HuH-7 (cell line): ENCODE results near the gene ANG.
"Not testable (repeated sequence)": the region's sequence is repeated elsewhere in the genome, so short reads cannot be mapped to it uniquely, and the experiment has no call there.

Experiments used
- DNase-seq: peaks from one replicate; pipeline ENCODE4 v3.0.0; 2011; ENCODE audit warnings: low spot score

The ANG gene

GRCh38 chr14:20699931-20700330 is 11.4 kb downstream of the ANG start:
- no peak for DNase-seq

DNA sequence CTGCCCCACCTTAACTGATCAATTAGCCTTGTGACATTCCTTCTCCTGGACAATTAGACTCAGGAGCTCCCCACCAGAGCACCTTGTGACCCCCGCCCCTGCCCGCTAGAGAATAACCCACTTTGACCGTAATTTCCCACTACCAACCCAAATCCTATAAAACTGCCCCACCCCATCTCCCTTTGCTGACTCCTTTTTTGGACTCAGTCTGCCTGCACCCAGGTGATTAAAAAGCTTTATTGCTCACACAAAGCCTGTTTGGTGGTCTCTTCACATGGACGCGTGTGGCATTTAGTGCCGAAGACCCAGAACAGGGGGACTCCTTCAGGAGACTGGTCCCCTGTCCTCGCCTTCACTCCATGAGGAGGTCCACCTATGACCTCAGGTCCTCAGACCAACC is 12.4 kb downstream of the ANG start:
- not testable (repeated sequence) for DNase-seq

DNA sequence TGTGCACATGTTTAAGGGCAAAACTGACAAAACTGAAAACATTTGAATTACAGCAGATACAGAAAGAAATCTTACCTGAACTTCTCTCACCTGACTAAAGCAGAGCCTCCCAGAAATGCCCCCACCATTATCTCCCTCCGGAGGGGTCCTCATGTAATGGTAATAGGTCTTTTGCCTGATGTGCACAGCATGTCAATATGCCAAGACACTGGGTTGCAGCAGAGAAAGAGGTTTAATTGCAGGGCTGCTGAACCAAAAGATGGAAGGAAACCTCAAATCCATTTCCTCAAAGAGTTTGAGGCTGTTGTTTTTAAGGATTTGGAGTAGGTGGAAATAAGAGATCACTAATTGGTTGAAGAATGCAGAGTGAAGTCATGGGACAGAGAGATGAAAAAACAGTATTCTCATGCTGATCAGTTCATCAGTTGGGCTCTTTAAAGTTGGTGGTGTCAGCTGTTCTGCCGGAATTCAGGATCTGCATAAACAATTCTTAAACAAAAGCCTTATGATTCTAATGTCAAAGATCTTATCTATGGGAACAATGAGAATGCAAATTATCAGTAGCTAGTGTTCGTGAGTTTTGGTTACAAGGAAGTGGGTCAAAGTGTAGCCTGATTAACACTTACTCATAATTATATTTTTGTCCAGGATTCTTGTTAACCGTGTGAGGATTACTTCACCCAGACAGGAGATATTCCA is 18.2 kb downstream of the ANG start:
- DNase-seq = no peak

DNA sequence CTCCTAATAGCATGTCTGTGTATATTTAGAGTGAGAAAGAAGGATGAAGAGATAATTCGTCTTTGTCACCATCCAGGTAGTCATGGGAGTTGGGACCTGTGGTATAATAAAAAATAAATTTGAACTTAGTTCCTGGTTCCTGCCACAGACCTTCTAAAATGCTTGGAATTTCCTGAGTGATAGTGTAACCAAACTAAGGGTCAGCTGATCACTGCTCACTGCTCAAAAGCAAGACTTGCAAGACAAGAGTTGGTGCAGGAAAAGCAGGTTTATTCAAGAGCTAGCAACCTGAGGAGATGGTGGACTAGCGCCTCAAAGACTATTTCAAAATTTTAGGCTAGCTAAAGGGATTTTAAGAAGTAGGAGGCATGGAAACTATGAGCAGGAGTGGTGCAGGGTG is 19.1 kb downstream of the ANG start:
- DNase-seq = no peak

DNA sequence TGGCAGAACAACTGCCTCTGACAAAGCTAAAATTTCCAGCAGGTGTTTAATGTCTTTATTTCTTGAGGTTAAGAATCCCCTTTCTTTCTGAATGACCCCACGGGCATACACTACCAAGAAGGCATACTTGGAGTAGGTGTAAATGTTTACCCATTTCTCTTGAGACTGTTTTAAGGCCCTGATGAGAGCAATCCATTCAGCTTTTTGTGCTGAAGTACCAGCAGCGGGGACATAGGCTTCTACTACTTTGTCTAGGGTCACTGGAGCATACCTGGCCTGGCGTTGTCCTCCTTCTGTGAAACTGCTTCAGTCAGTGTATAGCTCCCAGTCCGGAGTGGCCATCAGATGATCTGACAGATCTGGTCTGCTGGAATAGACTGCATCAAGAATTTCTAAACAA is 22.7 kb downstream of the ANG start:
- DNase-seq = no peak

DNA sequence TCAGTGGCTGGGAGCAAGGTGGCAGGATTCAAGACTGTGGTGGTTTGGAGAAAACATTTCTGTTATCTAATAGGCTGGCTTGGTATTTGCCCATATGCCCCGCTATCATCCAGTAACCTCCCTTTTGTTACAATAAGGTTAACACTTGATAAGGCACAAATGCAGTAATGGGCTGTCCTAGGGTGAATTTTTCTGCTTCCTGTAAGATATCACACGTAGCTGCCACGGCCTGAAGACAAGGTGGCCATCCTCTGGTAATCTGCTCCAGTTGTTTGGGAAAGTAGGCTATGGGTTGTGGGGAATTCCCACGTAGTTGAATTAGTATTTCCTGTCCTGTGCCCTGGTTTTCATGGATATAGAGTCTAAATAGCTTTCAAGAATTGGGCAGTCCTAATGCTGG is 23.1 kb downstream of the ANG start:
- DNase-seq = no peak

- DNase-seq = no peak
These were observed 24.3 kb downstream of the ANG start for GRCh38 chr14:20712904-20713303.

DNA sequence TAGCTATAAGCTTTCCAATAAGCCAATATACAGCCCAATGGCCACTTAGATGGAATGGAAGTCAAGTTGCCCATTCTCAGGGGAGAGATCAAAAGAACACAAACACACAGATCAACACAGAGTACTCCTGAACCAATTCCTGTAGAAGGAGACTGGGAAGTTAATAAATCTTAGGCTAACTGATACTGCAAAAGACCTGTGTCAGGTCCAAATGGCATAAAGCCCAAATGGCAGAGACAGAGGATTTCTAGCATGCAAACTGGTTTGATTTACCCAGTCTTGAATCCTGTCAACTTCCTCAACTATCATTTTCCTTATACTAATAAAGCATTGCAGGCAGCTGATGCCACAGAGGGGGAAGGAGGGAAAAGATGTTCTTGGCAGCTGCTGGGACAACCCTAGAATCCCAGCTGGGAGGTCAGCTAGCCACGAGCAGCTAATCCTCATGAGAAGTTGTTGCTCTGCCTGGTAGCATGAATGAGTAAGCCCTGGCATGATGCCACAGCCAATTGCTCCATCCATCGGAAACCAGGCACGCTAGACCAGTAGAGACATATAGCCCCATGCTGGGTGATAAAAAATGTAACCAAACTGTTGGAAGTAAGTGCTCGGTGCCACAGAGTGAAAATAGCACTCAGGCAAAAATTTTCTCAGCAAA is 26.2 kb downstream of the ANG start:
- DNase-seq = no peak

DNA sequence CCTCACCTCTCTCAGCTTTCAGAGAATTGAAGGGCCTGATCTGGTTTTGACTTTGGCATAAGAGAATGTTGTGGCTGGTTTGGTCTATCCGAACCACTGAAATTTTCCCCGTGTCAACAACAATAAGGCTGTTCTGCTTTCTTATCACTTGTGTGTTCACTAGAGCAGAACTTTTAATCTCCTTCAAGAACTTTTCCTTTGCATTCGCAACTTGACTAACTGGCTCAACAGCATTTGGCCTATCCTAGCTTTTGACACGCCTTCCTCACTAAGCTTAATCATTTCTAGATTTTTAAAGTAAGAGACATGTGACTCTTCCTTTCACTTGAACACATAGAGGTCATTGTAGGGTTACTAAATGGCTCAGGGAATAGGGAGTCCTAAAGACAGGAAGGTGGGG is 31.2 kb downstream of the ANG start:
- DNase-seq = no peak

DNA sequence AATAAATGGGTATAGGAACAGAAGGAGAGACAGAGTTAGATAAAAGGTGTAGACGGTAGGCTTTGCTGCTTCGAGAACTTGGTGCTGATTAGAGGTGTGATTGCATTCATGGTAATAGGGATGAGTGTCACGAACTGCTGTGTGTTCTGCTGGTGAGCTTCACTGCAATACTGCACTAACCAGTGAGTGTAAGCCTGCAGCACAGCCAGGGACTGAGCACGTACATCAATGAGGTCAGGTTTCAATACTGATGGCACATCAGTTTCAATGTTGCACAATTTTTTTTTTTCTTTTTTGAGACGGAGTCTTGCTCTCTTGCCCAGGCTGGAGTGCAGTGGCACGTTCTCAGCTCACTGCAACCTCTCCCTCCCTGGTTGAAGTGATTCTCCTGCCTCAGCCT is 32.2 kb downstream of the ANG start:
- no peak for DNase-seq

DNA sequence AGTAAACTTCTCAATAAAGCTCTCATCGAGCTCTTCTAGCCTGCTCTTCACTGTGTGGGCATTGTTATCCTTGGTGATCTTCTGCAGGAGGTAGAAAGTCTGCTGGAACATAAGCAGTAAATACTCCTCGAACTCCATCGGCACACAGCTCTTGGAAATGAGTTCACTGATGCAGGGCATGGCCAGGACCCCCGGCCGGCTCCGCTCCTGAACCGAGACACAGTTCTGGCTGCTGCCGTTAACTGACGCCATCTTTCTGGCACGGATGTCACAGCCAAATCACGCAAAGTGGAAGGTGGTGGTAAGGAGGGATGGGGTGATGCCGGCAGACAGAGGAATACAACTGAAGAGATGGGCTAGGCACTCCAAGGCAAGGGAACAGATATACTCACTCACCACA is 33.5 kb downstream of the ANG start:
- no peak for DNase-seq

GRCh38 chr14:20723488-20723887 is 34.9 kb downstream of the ANG start:
- DNase-seq = no peak

GRCh38 chr14:20726121-20726520 is 37.6 kb downstream of the ANG start:
- DNase-seq = not testable (repeated sequence)

DNA sequence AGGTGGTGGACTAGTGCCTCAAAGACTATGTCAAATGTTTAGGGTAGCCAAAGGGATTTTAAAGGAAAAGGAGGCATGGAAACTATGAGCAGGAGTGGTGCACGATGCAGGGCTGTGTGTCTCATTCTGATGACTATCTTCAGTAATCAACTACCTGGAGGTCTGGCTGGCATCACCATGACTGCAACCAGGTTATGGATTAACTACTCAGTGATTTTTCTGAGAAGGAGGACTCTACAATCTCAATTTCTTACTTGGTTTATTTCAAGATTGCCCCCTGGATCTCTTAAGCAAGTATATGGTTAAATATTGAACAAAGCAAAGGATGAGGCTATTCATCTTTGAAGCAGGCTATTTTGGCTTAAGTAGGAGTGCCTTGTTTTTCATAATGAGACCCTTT is 38.0 kb downstream of the ANG start:
- no peak for DNase-seq

DNA sequence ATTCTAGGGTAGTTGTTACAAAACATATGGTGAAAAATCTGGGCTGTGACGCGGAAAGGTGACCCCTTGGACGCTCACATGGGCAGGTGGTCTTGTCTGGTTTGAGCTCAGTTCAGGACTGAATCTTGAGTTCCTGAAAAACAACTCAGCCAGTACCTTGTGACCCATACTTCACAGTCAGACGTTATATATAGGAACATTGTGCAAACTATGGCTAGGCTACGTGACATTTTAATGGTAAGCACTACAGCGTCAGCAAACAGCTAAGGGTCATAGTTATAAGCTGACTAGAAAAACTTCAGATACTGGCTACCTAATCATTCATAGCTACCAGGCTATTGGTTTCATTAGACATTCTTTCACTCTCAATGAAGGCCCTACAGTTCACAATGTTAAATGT is 42.3 kb downstream of the ANG start:
- DNase-seq = no peak

DNA sequence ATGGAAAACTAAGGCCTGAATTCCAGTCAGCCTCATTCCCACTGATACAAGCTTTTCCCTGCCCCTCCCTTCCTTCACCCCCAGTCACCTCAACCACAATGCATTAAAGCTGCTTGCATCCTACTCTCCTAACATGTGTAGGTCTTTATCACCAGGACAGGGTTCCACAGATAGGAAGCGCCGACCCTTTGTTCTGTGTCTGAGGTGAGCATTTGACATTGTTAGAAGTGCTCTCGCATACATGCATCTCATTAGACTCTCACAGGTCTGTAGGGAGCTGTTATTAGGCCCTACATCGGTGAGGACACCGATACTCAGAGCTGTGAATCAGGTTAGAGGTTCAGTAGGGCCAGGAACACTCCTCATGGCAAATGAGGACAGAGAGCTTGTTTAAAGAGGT is 43.9 kb downstream of the ANG start:
- no peak for DNase-seq

DNA sequence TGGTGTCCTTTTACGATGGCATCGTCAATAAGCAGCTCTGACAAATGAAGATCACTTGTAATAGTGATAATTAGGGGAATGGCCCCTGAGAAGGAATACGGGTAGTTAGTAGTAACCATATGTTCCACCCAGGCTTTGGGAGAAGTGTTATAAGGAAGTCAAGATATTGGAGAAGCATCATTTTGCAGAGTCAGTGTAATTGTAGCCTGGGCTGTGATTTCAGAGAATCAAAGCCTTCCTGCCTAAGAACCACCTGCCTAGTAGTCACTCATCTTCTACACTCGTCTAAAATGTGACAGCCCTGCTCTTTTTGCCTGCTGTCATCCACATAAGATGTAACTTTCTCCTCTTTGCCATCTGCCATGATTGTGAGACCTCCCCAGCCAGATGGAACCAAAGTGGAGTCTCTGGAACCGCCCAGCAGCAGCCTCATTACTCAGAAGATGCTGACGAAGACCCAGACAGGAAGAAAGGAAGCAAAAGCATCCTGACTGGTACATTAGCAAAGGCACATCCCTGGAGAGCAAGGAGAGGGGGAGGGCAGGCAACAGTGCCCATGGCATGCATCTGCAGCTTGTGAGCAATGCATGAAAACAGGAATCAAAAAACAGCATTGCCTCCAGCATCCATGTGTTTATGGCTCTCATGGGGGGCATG is 44.5 kb downstream of the ANG start:
- no peak for DNase-seq

GRCh38 chr14:20733684-20734429 is 45.3 kb downstream of the ANG start:
- no peak for DNase-seq

- DNase-seq = no peak
These were observed 45.9 kb downstream of the ANG start for GRCh38 chr14:20734430-20734806.

DNA sequence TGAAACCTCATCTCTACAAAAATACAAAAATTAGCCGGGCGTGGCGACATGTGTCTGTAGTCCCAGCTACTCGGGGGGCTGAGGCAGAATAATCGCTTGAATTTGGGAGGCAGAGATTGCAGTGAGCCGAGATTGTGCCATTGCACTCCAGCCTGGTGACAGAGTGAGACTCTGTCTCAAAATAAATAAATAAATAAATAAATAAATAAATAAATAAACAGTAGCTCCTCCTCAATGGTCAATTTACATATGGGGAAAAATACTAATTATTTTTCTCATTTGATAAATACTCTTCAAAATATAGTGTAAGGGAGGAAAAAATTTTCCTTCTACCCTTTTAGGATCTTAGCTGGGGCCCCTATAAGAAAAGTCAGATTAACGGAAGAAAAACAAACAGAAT is 49.7 kb downstream of the ANG start:
- DNase-seq = not testable (repeated sequence)

DNA sequence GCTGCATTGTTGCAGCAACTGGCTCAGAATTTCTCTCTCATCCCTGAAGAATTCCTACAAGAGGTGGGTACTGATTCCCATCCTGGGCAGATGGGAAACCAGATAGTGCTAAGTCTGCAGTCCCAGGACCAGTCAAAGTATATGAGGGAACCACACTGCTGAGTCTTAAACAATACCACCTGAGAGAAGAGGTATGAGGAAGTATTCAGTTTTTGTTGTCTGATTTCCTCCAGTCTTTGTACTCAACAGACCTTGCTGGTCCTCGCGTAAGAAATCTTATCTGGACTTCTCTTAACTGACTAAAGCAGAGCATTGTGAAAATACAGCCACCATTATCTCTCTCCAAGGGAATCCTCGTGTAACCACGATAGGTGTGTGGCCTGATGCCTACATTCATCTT is 53.6 kb downstream of the ANG start:
- DNase-seq = no peak

- DNase-seq = no peak
These were observed 55.0 kb downstream of the ANG start for GRCh38 chr14:20743556-20743955.
